Stomach (tissue), 4 donors: ENCODE measurements around the gene AMBP.

ENCODE experiments used
- POLR2A ChIP-seq, 4 donors: fragments of 450-650 bp; IDR thresholded peaks; one replicate each; pipeline ENCODE4 v1.6.1; 2016; ENCODE audit warnings: antibody characterized with exemption in 4 of 4, control low read depth in 2 of 4, mild to moderate bottlenecking in 1 of 4, moderate library complexity in 1 of 4
- POLR2AphosphoS5 ChIP-seq, 3 donors: sonication (generic); formaldehyde crosslinking; IDR thresholded peaks; one replicate each; pipeline ENCODE4 v1.6.1; 2016; ENCODE audit warnings: antibody characterized with exemption in 3 of 3
- TF ChIP-seq, protein P1 (sequence below), 7 experiments: fragments of 450-650 bp in 4 of 7; fragments of 200-600 bp in 3 of 7; sonication (generic) in 3 of 7; IDR thresholded peaks; one replicate each; pipeline ENCODE4 v1.5.1; 2016 to 2019; ENCODE audit warnings: antibody characterized with exemption in 7 of 7, control low read depth in 2 of 7, mild to moderate bottlenecking in 1 of 7

GRCh38 chr9:114035221-114035844 lies 42.8 kb downstream of the AMBP start:
- TF ChIP-seq, protein P1, sequence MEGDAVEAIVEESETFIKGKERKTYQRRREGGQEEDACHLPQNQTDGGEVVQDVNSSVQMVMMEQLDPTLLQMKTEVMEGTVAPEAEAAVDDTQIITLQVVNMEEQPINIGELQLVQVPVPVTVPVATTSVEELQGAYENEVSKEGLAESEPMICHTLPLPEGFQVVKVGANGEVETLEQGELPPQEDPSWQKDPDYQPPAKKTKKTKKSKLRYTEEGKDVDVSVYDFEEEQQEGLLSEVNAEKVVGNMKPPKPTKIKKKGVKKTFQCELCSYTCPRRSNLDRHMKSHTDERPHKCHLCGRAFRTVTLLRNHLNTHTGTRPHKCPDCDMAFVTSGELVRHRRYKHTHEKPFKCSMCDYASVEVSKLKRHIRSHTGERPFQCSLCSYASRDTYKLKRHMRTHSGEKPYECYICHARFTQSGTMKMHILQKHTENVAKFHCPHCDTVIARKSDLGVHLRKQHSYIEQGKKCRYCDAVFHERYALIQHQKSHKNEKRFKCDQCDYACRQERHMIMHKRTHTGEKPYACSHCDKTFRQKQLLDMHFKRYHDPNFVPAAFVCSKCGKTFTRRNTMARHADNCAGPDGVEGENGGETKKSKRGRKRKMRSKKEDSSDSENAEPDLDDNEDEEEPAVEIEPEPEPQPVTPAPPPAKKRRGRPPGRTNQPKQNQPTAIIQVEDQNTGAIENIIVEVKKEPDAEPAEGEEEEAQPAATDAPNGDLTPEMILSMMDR (IDR thresholded peaks at IDR 0.05) = no peak
- TF ChIP-seq POLR2AphosphoS5 (IDR thresholded peaks at IDR 0.05) (no peak), POLR2A (IDR thresholded peaks at IDR 0.05) (no peak)
